ENCODE data around the gene ZNF195. TPM values are rescaled to one million over a fixed set of nuclear protein-coding genes. Genes with fewer than 3 reads are reported as not detected.

ZNF195 gene
- total RNA-seq, 1 experiment from 2014 or later: 116 TPM

- H3K27ac Mint-ChIP-seq: no peak overlapping the region
- TF ChIP-seq CTCF (conservative IDR thresholded peaks at IDR 0.05): no peak
- peaks cover 22 to 33% (median 33%) of the 10 kb centered on the region in 3 experiments; a peak in 6 of 7 replicates for H3K36me3 Mint-ChIP-seq (ENCODE audit: insufficient read depth in 1 of 3, low read depth in 3 of 3)
- no peak overlapping the region for H3K56ac ChIP-seq (ENCODE audit: insufficient read length, low read depth, low read length)
- H3K4me3 Mint-ChIP-seq: no peak overlapping the region; a peak in 1 of 5 replicates
- no peak overlapping the region for H2AFZ ChIP-seq (ENCODE audit: low read length)
- H3K4me2 ChIP-seq (ENCODE audit: insufficient read depth, insufficient read length, low read length): no peak overlapping the region
- no peaks in the 10 kb centered on the region; the same call in 1 of the 2 replicates for H3K27me3 Mint-ChIP-seq (ENCODE audit: low read depth)
- H2AK5ac ChIP-seq (ENCODE audit: insufficient read length, low read length): no peak overlapping the region
- no peak overlapping the region for H2BK12ac ChIP-seq (ENCODE audit: insufficient read length, low read depth, low read length)
- no peak overlapping the region for H3K4ac ChIP-seq (ENCODE audit: low read depth, low read length)
- H3K23ac ChIP-seq (ENCODE audit: insufficient read length, low read depth, low read length): no peak overlapping the region
- H3K9me3 ChIP-seq (ENCODE audit: control insufficient read depth, low read depth, low read length): no peaks in the 10 kb centered on the region
- no peak overlapping the region for H4K8ac ChIP-seq (replicated peaks; ENCODE audit: insufficient read length, low read depth, low read length)
- H3K9me3 Mint-ChIP-seq: no peaks in the 10 kb centered on the region
- H3K14ac ChIP-seq (ENCODE audit: insufficient read depth, low read length): no peak overlapping the region; the same call in 1 of the 2 replicates
- no peak overlapping the region for H2BK20ac ChIP-seq (ENCODE audit: low read depth, low read length, poor library complexity, severe bottlenecking)
- H3K9ac ChIP-seq (ENCODE audit: extremely low read depth, insufficient read length, low read length): no peak overlapping the region
- no peak overlapping the region for H2BK15ac ChIP-seq (ENCODE audit: low read depth, low read length)
- no peak overlapping the region for H4K5ac ChIP-seq (ENCODE audit: insufficient read length, low read depth, low read length)
- H3K4me1 Mint-ChIP-seq: peaks cover 11 to 14% of the 10 kb centered on the region in 2 experiments
- no peaks in the 10 kb centered on the region for H3K27me3 ChIP-seq (ENCODE audit: insufficient read depth, low read length)
- H3K79me1 ChIP-seq (ENCODE audit: insufficient read depth, low read depth, low read length, poor library complexity, severe bottlenecking): no peaks in the 10 kb centered on the region
- H3K79me2 ChIP-seq (ENCODE audit: insufficient read depth, low read length): no peaks in the 10 kb centered on the region
- H3K4me1 ChIP-seq (ENCODE audit: insufficient read depth, low read length): no peaks in the 10 kb centered on the region
- no peak for DNase-seq
- H4K20me1 ChIP-seq (ENCODE audit: control insufficient read depth, insufficient read depth, insufficient read length): no peaks in the 10 kb centered on the region
- no peak overlapping the region for H2BK5ac ChIP-seq (ENCODE audit: insufficient read length, low read length)
- H3K23me2 ChIP-seq (ENCODE audit: insufficient read length, low read depth, low read length, poor library complexity, severe bottlenecking): no peaks in the 10 kb centered on the region
- WGBS (ENCODE audit: extremely low coverage, insufficient read length, low lambda C conversion rate): no CpG with 5 or more reads among the region's 15 CpGs
- no peak overlapping the region for H3K27ac ChIP-seq (ENCODE audit: insufficient read length, low read depth, low read length)
- no peak overlapping the region for H3K18ac ChIP-seq (ENCODE audit: insufficient read length, low read depth, low read length)
- H4K91ac ChIP-seq (ENCODE audit: insufficient read length, low read depth, low read length): no peak overlapping the region
- H3T11ph ChIP-seq (ENCODE audit: low read length): no peak overlapping the region
- H2BK120ac ChIP-seq (ENCODE audit: low read depth, low read length, poor library complexity, severe bottlenecking): no peak overlapping the region
These were observed 33.9 kb upstream of the ZNF195 start for GRCh38 chr11:3412837-3413236.

Measured in H9 (cell line).